IMR-90 (cell line): ENCODE data around the gene BYSL. TPM values are rescaled to one million over a fixed set of nuclear protein-coding genes. Genes with fewer than 3 reads are reported as not detected.
A peak's percentile ranks its signal among the peaks of the same experiment; 100 is the strongest.

Experiments used
- ATAC-seq: fragments of 200-7000 bp; cut with Tn5 transposase; 2 replicates; pipeline ENCODE4 v1.9.1; 2020; ENCODE audit warnings: low read depth, mild to moderate bottlenecking, moderate library complexity
- BruUV-seq: library from RNA; stranded (reverse); fragments of 400-500 nt; replicated peaks from 2 replicates; lab custom pipeline; 2021; lab: Mats Ljungman, UMichigan
- CTCF ChIA-PET: fragments of 300-600 bp; formaldehyde crosslinking; extraction: SDS; loops from one replicate; lab custom pipeline; 2021; ENCODE audit warnings: antibody characterized with exemption; lab: Yijun Ruan, JAX
- POLR2A ChIA-PET: fragments of 300-600 bp; sonication (Branson Sonifier 250); formaldehyde crosslinking; loops from one replicate; lab custom pipeline; 2022; ENCODE audit warnings: antibody characterized with exemption; ENCODE audit not compliant: unreplicated experiment; lab: Charles Lee
- DNase-seq: peaks from one replicate; pipeline ENCODE4 v3.0.0; 2013
- H2AFZ ChIP-seq: replicated peaks from 2 replicates; pipeline ENCODE3; 2013; ENCODE audit warnings: low read length, mild to moderate bottlenecking; ENCODE audit not compliant: poor library complexity
- H2AK5ac ChIP-seq: 2 replicates; pipeline ENCODE4 v1.6.1; 2013; ENCODE audit warnings: low read depth, low read length, inconsistent platforms
- H2AK9ac ChIP-seq: replicated peaks from 2 replicates; pipeline ENCODE3; 2013; ENCODE audit warnings: mild to moderate bottlenecking, low read depth, low read length, moderate library complexity; ENCODE audit not compliant: poor library complexity
- H2BK120ac ChIP-seq: 2 replicates; pipeline ENCODE4 v1.6.1; 2013; ENCODE audit warnings: low read depth, low read length, inconsistent platforms
- H2BK15ac ChIP-seq: 3 replicates; pipeline ENCODE4 v1.6.1; 2013; ENCODE audit warnings: low read depth, low read length, inconsistent platforms
- H2BK20ac ChIP-seq: 2 replicates; pipeline ENCODE4 v1.6.1; 2013; ENCODE audit warnings: low read depth, mild to moderate bottlenecking, inconsistent platforms, low read length, moderate library complexity
- H2BK5ac ChIP-seq: 2 replicates; pipeline ENCODE4 v1.6.1; 2013; ENCODE audit warnings: mild to moderate bottlenecking, low read depth, low read length, inconsistent platforms; ENCODE audit not compliant: poor library complexity, severe bottlenecking
- H3K14ac ChIP-seq: replicated peaks from 2 replicates; pipeline ENCODE4 v1.6.1; 2013; ENCODE audit warnings: low read depth, low read length, inconsistent platforms
- H3K18ac ChIP-seq: 2 replicates; pipeline ENCODE4 v1.6.1; 2013; ENCODE audit warnings: low read depth, low read length, control low read depth
- H3K23ac ChIP-seq: 2 replicates; pipeline ENCODE4 v1.6.1; 2013; ENCODE audit warnings: low read depth, low read length, inconsistent platforms
- H3K27ac ChIP-seq: 2 replicates; pipeline ENCODE4 v1.5.1; 2013; ENCODE audit warnings: mild to moderate bottlenecking, control low read depth, low read length; ENCODE audit not compliant: insufficient read depth
- H3K27me3 ChIP-seq: 2 replicates; pipeline ENCODE4 v1.6.1; 2013; ENCODE audit warnings: low read length; ENCODE audit not compliant: control insufficient read depth, insufficient read depth
- H3K36me3 ChIP-seq: 2 replicates; pipeline ENCODE4 v1.6.1; 2013; ENCODE audit warnings: low read length, mixed read lengths; ENCODE audit not compliant: control insufficient read depth, insufficient read depth
- H3K4ac ChIP-seq: 2 replicates; pipeline ENCODE4 v1.6.1; 2013; ENCODE audit warnings: low read depth, low read length, inconsistent platforms
- H3K4me1 ChIP-seq: 2 replicates; pipeline ENCODE4 v1.6.1; 2013; ENCODE audit warnings: low read length, mixed read lengths; ENCODE audit not compliant: control insufficient read depth, insufficient read depth
- H3K4me2 ChIP-seq: 2 replicates; pipeline ENCODE4 v1.6.1; 2013; ENCODE audit warnings: low read depth, mild to moderate bottlenecking, control low read depth, low read length, moderate library complexity
- H3K4me3 ChIP-seq: 2 replicates; pipeline ENCODE4 v1.5.1; 2013; ENCODE audit warnings: low read depth, mild to moderate bottlenecking, control low read depth, low read length, moderate library complexity; ENCODE audit not compliant: insufficient read depth
- H3K56ac ChIP-seq: 2 replicates; pipeline ENCODE4 v1.6.1; 2013; ENCODE audit warnings: low read length, inconsistent platforms; ENCODE audit not compliant: insufficient read depth; ENCODE audit errors: extremely low read depth
- H3K79me1 ChIP-seq, 2 experiments: 2 replicates each; pipeline ENCODE4 v1.6.1; 2013; ENCODE audit warnings: low read length in 2 of 2, inconsistent platforms in 1 of 2, low read depth in 1 of 2
- H3K9ac ChIP-seq: 2 replicates; pipeline ENCODE4 v1.6.1; 2013; ENCODE audit warnings: low read depth, low read length, control low read depth
- H3K9me1 ChIP-seq: 2 replicates; pipeline ENCODE4 v1.6.1; 2013; ENCODE audit warnings: low read length, inconsistent platforms; ENCODE audit not compliant: insufficient read depth
- H3K9me3 ChIP-seq: 2 replicates; pipeline ENCODE4 v1.6.1; 2013; ENCODE audit warnings: low read length; ENCODE audit not compliant: control insufficient read depth, insufficient read depth
- H4K20me1 ChIP-seq: 2 replicates; pipeline ENCODE4 v1.6.1; 2013; ENCODE audit warnings: low read length, inconsistent platforms; ENCODE audit not compliant: insufficient read depth
- H4K5ac ChIP-seq: 2 replicates; pipeline ENCODE4 v1.6.1; 2013; ENCODE audit warnings: mild to moderate bottlenecking, low read depth, low read length, control low read depth
- H4K8ac ChIP-seq, 2 experiments: 2 replicates each; pipeline ENCODE4 v1.6.1; 2013; ENCODE audit warnings: low read depth in 2 of 2, low read length in 2 of 2, control low read depth in 1 of 2, inconsistent platforms in 1 of 2
- H4K91ac ChIP-seq: 2 replicates; pipeline ENCODE4 v1.6.1; 2013; ENCODE audit warnings: low read depth, low read length, inconsistent platforms; ENCODE audit not compliant: insufficient read depth
- BHLHE40 ChIP-seq: fragments of 150-350 bp; IDR thresholded peaks from 2 replicates; pipeline ENCODE4 v1.6.1; 2016; ENCODE audit warnings: mild to moderate bottlenecking, low read depth, low read length
- FOS ChIP-seq: fragments of 150-350 bp; IDR thresholded peaks from 2 replicates; pipeline ENCODE4 v1.6.1; 2016; ENCODE audit warnings: low read depth, low read length
- MAFK ChIP-seq: IDR thresholded peaks from 2 replicates; pipeline ENCODE4 v1.6.1; 2012; ENCODE audit warnings: low read depth, low read length, improper control_type of control experiment
- NFE2L2 ChIP-seq: fragments of 150-350 bp; IDR thresholded peaks from 2 replicates; pipeline ENCODE4 v1.6.1; 2016; ENCODE audit warnings: low read depth, mild to moderate bottlenecking, low read length
- POLR2A ChIP-seq: IDR thresholded peaks from 2 replicates; pipeline ENCODE4 v1.6.1; 2012; ENCODE audit warnings: mild to moderate bottlenecking, low read depth, low read length
- RCOR1 ChIP-seq: IDR thresholded peaks from 2 replicates; pipeline ENCODE4 v1.6.1; 2012; ENCODE audit warnings: mild to moderate bottlenecking, low read length, improper control_type of control experiment; ENCODE audit not compliant: insufficient replicate concordance
- WGBS, 2 experiments: methylation state at CpG; one replicate each; pipeline versions ENCODE4 v1.1.5 to v1.1.7; 2013; ENCODE audit warnings: missing lambda C conversion rate in 2 of 2; ENCODE audit not compliant: insufficient read length in 1 of 2; ENCODE audit errors: extremely low coverage in 2 of 2; 5-methylcytosine and 5-hydroxymethylcytosine counted together
- dilution Hi-C: fragments of 300-500 bp; cut with HindIII; formaldehyde crosslinking; loops from one replicate; pipeline ENCODE4 v1.14.3; 2018; ENCODE audit warnings: low sequenced_read_pairs; ENCODE audit not compliant: unreplicated experiment
- in situ Hi-C: fragments of 300-500 bp; cut with MboI; formaldehyde crosslinking; loops from 3 replicates; pipeline ENCODE4 v1.14.3; 2019; ENCODE audit warnings: low sequenced_read_pairs, inconsistent platforms, mixed read lengths
- intact Hi-C: fragments of 100-400 bp; cut with micrococcal nuclease; formaldehyde crosslinking; loops from 2 replicates; pipeline ENCODE4 v1.10.0; 2022
- polyA plus RNA-seq, 3 experiments: library from polyadenylated mRNA; depleted of rRNA; stranded (reverse); fragments of >200 nt; gene quantifications; 2 replicates each; pipeline ENCODE4 v1.2.3, GENCODE V29; 2012; ENCODE audit warnings: low replicate concordance in 1 of 3
- total RNA-seq: library from RNA; depleted of rRNA; stranded (reverse); fragments of >200 nt; gene quantifications from 2 replicates; pipeline ENCODE4 v1.2.3, GENCODE V29; 2012
- TF ChIP-seq, protein P1 (sequence below): fragments of 150-350 bp; IDR thresholded peaks from 2 replicates; pipeline ENCODE4 v1.6.1; 2017; ENCODE audit warnings: mild to moderate bottlenecking, antibody characterized with exemption, low read length, low read depth

BYSL gene
- total and polyA plus RNA-seq, 2 of the 4 experiments (the other 2 are of a cell fraction) = 26.7 to 36.3 TPM

DNA sequence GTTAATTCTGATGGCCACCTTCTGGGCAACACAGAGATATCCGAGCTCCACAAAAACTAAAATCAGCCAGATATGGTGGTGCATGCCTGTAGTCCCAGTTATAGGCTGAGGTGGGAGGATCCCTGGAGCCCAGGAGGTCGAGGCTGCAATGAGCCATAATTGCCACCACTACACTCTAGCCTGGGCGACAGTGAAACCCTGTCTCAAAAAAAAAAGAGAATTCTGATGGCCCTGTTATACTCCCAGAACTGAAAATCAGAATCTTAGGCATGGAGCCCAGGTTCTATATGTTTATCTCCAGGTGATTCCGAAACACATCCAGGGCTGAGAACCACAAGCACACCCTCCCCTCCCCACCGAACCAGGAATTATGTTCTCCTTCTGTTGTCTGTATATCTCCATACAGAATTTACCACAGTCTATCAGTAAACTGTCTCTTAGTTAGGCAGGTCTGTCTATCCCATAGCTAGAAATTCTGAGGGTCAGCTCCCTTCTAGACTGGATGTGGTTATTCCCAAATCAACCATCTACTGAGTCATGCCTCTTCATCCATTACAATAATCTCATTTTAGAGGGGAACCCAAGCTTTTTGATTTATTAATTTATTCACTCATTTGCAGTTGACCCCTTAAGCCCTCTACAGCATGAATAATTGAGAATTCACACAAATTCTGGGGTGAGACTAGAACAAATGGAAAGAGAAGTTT is 45.1 kb downstream of the BYSL start:
- peak overlapping the region; percentile 75 for H3K4ac ChIP-seq
- ChIA-PET POLR2A (no interaction called here), CTCF (no interaction called here)
- no peak overlapping the region for H3K4me2 ChIP-seq
- DNase-seq (no peak), ATAC-seq (no peak)
- no peak overlapping the region for H3K4me3 ChIP-seq
- H4K20me1 ChIP-seq = no peaks in the 10 kb centered on the region
- H3K27me3 ChIP-seq = no peaks in the 10 kb centered on the region
- H2BK20ac ChIP-seq = peak overlapping the region; percentile 90
- peak overlapping the region; percentile 88 for H2BK120ac ChIP-seq
- no peak overlapping the region for H2AK9ac ChIP-seq
- no peaks in the 10 kb centered on the region for H3K79me1 ChIP-seq
- H3K56ac ChIP-seq = peak overlapping the region; percentile 8; the same call in 1 of the 2 replicates
- peak overlapping the region; percentile 74 for H4K91ac ChIP-seq
- in situ Hi-C loops = no loop called here
- peaks cover 12% of the 10 kb centered on the region for H3K4me1 ChIP-seq
- H3K9me3 ChIP-seq = no peaks in the 10 kb centered on the region
- peaks cover 23% of the 10 kb centered on the region for H3K9me1 ChIP-seq
- H2AFZ ChIP-seq = no peak overlapping the region
- H2AK5ac ChIP-seq = peak overlapping the region; percentile 21; the same call in 1 of the 2 replicates
- no peaks in the 10 kb centered on the region for H3K36me3 ChIP-seq
- H3K9ac ChIP-seq = no peak overlapping the region
- H2BK5ac ChIP-seq = peak overlapping the region; percentile 71
- TF ChIP-seq RCOR1 (no peak), FOS (no peak), POLR2A (no peak), NFE2L2 (no peak), BHLHE40 (no peak), MAFK (no peak)
- TF ChIP-seq, protein P1, sequence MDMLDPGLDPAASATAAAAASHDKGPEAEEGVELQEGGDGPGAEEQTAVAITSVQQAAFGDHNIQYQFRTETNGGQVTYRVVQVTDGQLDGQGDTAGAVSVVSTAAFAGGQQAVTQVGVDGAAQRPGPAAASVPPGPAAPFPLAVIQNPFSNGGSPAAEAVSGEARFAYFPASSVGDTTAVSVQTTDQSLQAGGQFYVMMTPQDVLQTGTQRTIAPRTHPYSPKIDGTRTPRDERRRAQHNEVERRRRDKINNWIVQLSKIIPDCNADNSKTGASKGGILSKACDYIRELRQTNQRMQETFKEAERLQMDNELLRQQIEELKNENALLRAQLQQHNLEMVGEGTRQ = no peak
- intact Hi-C loops = no loop called here
- peak overlapping the region; percentile 49; the same call in 1 of the 2 replicates for H3K18ac ChIP-seq
- peak overlapping the region; percentile 35; the same call in 1 of the 2 replicates for H4K5ac ChIP-seq
- WGBS, 2 experiments = 90% methylated on average over 2 of the region's 5 CpGs; no CpG with 5 or more reads in 1 of the 2 experiments
- peak overlapping the region; percentile 28 for H3K23ac ChIP-seq
- dilution Hi-C loops = no loop called here
- no peak overlapping the region for H3K27ac ChIP-seq
- H4K8ac ChIP-seq = peak overlapping the region; percentile 33 to 35; a peak in 3 of 4 replicates
- H2BK15ac ChIP-seq = peak overlapping the region; percentile 88
- peak overlapping the region; percentile 63 for H3K14ac ChIP-seq
- BruUV-seq = no TSS peak
